Sigmoid colon (tissue), 7 donors: ENCODE data around the gene HDAC7. TPM values are rescaled to one million over a fixed set of nuclear protein-coding genes. Genes with fewer than 3 reads are reported as not detected.
A peak's percentile ranks its signal among the peaks of the same experiment; 100 is the strongest.
"Not testable (repeated sequence)": the region's sequence is repeated elsewhere in the genome, so short reads cannot be mapped to it uniquely, and the experiment has no call there.

ENCODE experiments used
- DNase-seq: peaks from one replicate; pipeline ENCODE4 v3.0.0-alpha.2; 2019
- H3K27ac ChIP-seq, 4 donors: fragments of 200-600 bp; sonication (generic); one replicate each; pipeline ENCODE4 v1.5.1; 2016 to 2019; ENCODE audit warnings: mild to moderate bottlenecking in 1 of 4
- H3K27me3 ChIP-seq, 3 donors: fragments of 200-600 bp; sonication (generic); one replicate each; pipeline ENCODE4 v1.5.1; 2019; ENCODE audit warnings: mild to moderate bottlenecking in 1 of 3
- H3K36me3 ChIP-seq, 4 donors: fragments of 200-600 bp; sonication (generic); one replicate each; pipeline ENCODE4 v1.5.1; 2016 to 2019
- H3K4me1 ChIP-seq, 4 donors: fragments of 200-600 bp; sonication (generic); one replicate each; pipeline ENCODE4 v1.5.1; 2017 to 2019
- H3K4me3 ChIP-seq, 4 donors: fragments of 200-600 bp; sonication (generic); one replicate each; pipeline ENCODE4 v1.5.1; 2017 to 2019; ENCODE audit warnings: mild to moderate bottlenecking in 2 of 4, moderate library complexity in 1 of 4
- H3K9me3 ChIP-seq, 4 donors: fragments of 200-600 bp in 3 of 4; sonication (generic) in 3 of 4; one replicate each; pipeline versions ENCODE4 v1.5.1 to v1.6.1; 2013 to 2019
- CTCF ChIP-seq, 4 experiments: fragments of 450-650 bp in 3 of 4; fragments of 200-600 bp in 1 of 4; IDR thresholded peaks; one replicate each; pipeline ENCODE4 v1.5.1; 2016 to 2019; ENCODE audit warnings: antibody characterized with exemption in 4 of 4, mild to moderate bottlenecking in 3 of 4, moderate library complexity in 2 of 4
- EP300 ChIP-seq, 4 donors: sonication (generic); formaldehyde crosslinking; IDR thresholded peaks; one replicate each; pipeline ENCODE4 v1.6.1; 2017; ENCODE audit warnings: antibody characterized with exemption in 4 of 4
- POLR2A ChIP-seq, 2 donors: fragments of 450-650 bp; IDR thresholded peaks; one replicate each; pipeline ENCODE4 v1.6.1; 2016; ENCODE audit warnings: antibody characterized with exemption in 2 of 2, mild to moderate bottlenecking in 2 of 2, moderate library complexity in 2 of 2
- POLR2AphosphoS5 ChIP-seq, 4 donors: sonication (generic); formaldehyde crosslinking; IDR thresholded peaks; one replicate each; pipeline ENCODE4 v1.6.1; 2017; ENCODE audit warnings: antibody characterized with exemption in 4 of 4
- WGBS, 2 donors: extraction: QIAGEN DNeasy Blood & Tissue Kit; methylation state at CpG; one replicate each; pipeline ENCODE4 v1.1.7; 2013; 5-methylcytosine and 5-hydroxymethylcytosine counted together
- intact Hi-C: fragments of 100-400 bp; cut with DNase I; formaldehyde crosslinking; loops from one replicate; pipeline ENCODE4 v1.15.1; 2023
- polyA plus RNA-seq, 3 donors: library from polyadenylated mRNA; stranded (reverse); fragments of 200-250 nt; gene quantifications; one replicate each; pipeline ENCODE4 v1.2.3, GENCODE V29; 2013
- total RNA-seq, 4 donors: library from RNA; depleted of rRNA; stranded (reverse); fragments of >200 nt; gene quantifications; one replicate each; pipeline ENCODE4 v1.1.0, GENCODE V29; 2016
- donor health status: healthy with polysubstance abuse.
- donor health status: Bipolar disorder and iron deficiency.
- donor health status: healthy.

Gene HDAC7
- total and polyA plus RNA-seq, 7 donors = 6.5 to 79.2 (median 45.3) TPM

GRCh38 chr12:47846294-47846996, 26.7 kb upstream of the HDAC7 start:
- DNase-seq = peak; percentile 58
- intact Hi-C loops = no loop called here
- 92 to 95% methylated on average over 14 of the region's 14 CpGs for WGBS, 2 donors
- no peak overlapping the region for H3K4me3 ChIP-seq
- no peak for TF ChIP-seq EP300 (IDR thresholded peaks at IDR 0.05)
- TF ChIP-seq CTCF (IDR thresholded peaks at IDR 0.05) = no peak
- no peak for TF ChIP-seq POLR2A (IDR thresholded peaks at IDR 0.05)
- no peak for TF ChIP-seq POLR2AphosphoS5 (IDR thresholded peaks at IDR 0.05)
- no peaks in the 10 kb centered on the region for H3K9me3 ChIP-seq
- H3K27ac ChIP-seq = no peak overlapping the region
- H3K4me1 ChIP-seq = peaks cover 0 to 8% (median 7%) of the 10 kb centered on the region in 4 donors
- no peaks in the 10 kb centered on the region for H3K27me3 ChIP-seq
- H3K36me3 ChIP-seq = no peaks in the 10 kb centered on the region

GRCh38 chr12:47845081-47845480, 25.4 kb upstream of the HDAC7 start:
- DNase-seq = no peak

DNA sequence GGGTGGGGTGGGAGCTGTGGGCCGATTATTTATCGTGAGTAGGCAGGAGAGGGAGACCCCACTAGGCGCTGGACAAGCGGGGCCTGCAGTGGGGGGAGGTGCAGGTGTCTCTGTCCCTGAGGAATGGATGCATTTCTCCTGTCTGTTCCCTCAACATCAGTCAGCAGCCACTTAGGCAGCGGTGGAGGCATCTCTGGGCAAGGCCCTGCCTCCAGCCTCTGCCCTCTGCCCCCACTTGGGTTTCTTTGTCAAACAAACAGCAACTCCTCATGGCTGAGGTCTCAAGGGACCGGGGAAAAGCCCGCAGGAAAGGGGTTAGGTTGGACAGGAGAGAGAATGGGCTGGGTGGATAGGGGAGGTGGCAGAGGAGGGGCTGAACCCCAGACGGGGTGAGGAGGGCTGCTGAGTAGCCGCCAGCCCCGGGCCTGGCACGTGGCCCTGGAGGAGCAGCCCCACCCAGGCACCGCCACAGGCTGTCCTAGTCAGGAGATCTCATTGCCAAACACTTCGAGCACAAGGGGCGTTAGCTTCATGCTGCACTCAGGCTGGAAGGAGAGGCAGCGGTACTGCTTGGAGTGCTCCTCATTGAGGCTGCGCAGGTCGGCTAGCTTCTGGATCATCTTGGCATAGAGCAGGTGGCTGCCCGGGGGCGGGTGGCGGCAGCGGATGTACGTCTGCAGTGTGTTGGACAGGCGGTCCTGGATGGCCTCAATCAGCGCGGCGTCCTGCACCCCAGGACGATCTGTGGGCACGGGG, 24.7 kb upstream of the HDAC7 start:
- Histone ChIP-seq H3K27ac (no peak overlapping the region), H3K9me3 (no peaks in the 10 kb centered on the region), H3K4me1 (peaks cover 0 to 12% (median 10%) of the 10 kb centered on the region in 4 donors), H3K4me3 (no peak overlapping the region), H3K36me3 (no peaks in the 10 kb centered on the region), H3K27me3 (no peaks in the 10 kb centered on the region)
- 73 to 82% methylated on average over 28 of the region's 28 CpGs for WGBS, 2 donors
- TF ChIP-seq POLR2AphosphoS5 (IDR thresholded peaks at IDR 0.05) = no peak
- no peak for TF ChIP-seq POLR2A (IDR thresholded peaks at IDR 0.05)
- no peak for TF ChIP-seq CTCF (IDR thresholded peaks at IDR 0.05)
- no peak for TF ChIP-seq EP300 (IDR thresholded peaks at IDR 0.05)
- DNase-seq = no peak
- intact Hi-C loops = no loop called here

More at GRCh38 chr12:47845081-47845480, 25.4 kb upstream of the HDAC7 start:
- H3K9me3 ChIP-seq = no peaks in the 10 kb centered on the region
- no peaks in the 10 kb centered on the region for H3K36me3 ChIP-seq
- intact Hi-C loops = no loop called here
- H3K27ac ChIP-seq = no peak overlapping the region
- H3K4me3 ChIP-seq = no peak overlapping the region
- H3K27me3 ChIP-seq = no peaks in the 10 kb centered on the region
- H3K4me1 ChIP-seq = peaks cover 0 to 12% (median 10%) of the 10 kb centered on the region in 4 donors
- WGBS, 2 donors = 93 to 97% methylated on average over 8 of the region's 8 CpGs
- TF ChIP-seq EP300 (IDR thresholded peaks at IDR 0.05) (no peak), POLR2AphosphoS5 (IDR thresholded peaks at IDR 0.05) (no peak), CTCF (IDR thresholded peaks at IDR 0.05) (no peak), POLR2A (IDR thresholded peaks at IDR 0.05) (no peak)

DNA sequence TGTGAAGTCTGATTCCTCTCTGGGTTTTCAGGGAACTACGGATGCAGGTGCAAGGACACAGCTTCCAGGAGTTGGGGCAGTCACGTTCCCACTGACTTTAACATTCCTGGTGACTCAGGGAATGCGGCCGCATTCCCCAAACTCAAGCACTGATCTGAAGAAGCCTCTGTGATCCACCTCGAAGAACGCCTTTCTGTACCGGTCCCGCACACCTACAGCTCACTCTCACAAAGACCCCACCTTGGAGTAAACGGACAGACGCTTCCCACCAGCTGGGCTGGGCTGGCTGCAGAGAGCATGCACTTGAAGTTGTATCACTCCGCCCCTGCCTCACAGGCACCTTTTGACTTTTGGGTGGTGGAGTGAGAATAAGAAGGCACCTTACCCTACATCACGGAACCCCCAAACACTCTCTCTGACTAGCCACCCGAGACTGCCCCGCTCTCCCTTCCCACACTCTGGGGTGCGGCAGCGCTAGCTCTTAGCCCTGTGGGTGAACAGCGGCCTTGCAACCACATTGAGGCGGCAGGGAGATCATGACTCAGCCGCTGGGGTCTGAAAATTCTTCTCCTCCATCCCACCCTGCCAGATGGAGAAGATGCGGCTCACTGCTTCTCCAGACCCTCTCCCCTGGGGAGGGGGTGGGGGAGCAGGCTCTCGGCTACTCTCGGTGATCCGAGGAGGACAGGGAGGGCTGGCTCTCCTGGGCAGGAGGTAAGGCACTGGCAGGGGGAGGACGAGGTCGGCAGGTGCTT, 23.7 kb upstream of the HDAC7 start:
- 90 to 93% methylated on average over 25 of the region's 25 CpGs for WGBS, 2 donors

GRCh38 chr12:47842543-47842942, 22.8 kb upstream of the HDAC7 start:
- intact Hi-C loops, H3K4me3 ChIP-seq, H3K27me3 ChIP-seq, H3K36me3 ChIP-seq, H3K27ac ChIP-seq, H3K9me3 ChIP-seq: not testable (repeated sequence)
- 65 to 80% methylated on average over 12 of the region's 12 CpGs for WGBS, 2 donors
- H3K4me1 ChIP-seq = peaks cover 0 to 22% (median 17%) of the 10 kb centered on the region in 4 donors
- DNase-seq = peak; percentile 47

More for the DNA sequence above, 23.7 kb upstream of the HDAC7 start:
- TF ChIP-seq EP300 (IDR thresholded peaks at IDR 0.05) (no peak), CTCF (IDR thresholded peaks at IDR 0.05) (no peak), POLR2A (IDR thresholded peaks at IDR 0.05) (no peak), POLR2AphosphoS5 (IDR thresholded peaks at IDR 0.05) (no peak)
- Histone ChIP-seq H3K27ac (no peak overlapping the region), H3K27me3 (no peaks in the 10 kb centered on the region), H3K36me3 (no peaks in the 10 kb centered on the region), H3K4me3 (no peak overlapping the region), H3K9me3 (no peaks in the 10 kb centered on the region), H3K4me1 (peaks cover 0 to 15% (median 12%) of the 10 kb centered on the region in 4 donors)
- DNase-seq = peak; percentile 55
- intact Hi-C loops = no loop called here
